ENCODE results near the gene BPHL.
A peak's percentile ranks its signal among the peaks of the same experiment; 100 is the strongest.
"Not testable (repeated sequence)": the region's sequence is repeated elsewhere in the genome, so short reads cannot be mapped to it uniquely, and the experiment has no call there.

BPHL gene

DNA sequence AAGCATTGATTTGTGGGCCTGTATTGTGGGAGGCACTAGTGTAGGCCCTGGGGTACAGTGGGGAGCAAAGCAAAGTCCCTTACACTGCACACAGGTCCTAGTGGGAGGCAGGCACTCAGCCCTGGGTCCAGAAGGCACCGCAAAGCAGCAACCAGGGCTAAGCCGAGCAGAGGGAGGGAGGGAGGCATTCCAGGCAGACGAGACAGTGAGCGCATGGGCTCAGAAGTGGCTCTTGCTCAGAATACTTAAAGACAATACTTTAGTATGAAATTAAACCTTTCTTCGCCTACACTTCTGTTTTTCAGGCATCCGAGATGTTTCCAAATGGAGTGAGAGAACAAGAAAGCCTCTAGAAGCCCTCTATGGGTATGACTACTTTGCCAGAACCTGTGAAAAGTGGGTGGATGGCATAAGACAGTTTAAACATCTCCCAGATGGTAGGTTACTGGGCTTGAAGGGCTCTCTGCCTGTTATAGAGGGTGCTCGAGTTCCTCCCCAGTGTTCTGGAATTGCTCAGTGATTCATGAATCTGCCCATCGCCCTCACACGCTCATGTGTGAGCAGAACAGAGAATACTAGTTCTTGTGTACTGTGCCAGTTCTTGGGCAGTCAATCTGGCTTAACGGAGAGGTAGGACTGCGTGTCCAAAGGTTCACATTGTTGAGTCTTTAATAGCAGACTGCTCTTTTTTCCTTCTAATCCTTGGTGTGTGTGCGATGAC, 18.7 kb downstream of the BPHL start:
- H3K4me1 ChIP-seq (ENCODE audit: control insufficient read depth, insufficient read depth, low read length, unreplicated experiment): peaks cover 30% of the 10 kb centered on the region
- no peaks in the 10 kb centered on the region for H3K27me3 ChIP-seq (ENCODE audit: insufficient read depth, low read length)
- H3K36me3 ChIP-seq (ENCODE audit: insufficient read depth, low read length): peaks cover 14% of the 10 kb centered on the region; the same call in 1 of the 2 replicates
- H2AFZ ChIP-seq (ENCODE audit: low read length, unreplicated experiment): no peak overlapping the region
- no peaks in the 10 kb centered on the region for H3K79me2 ChIP-seq (ENCODE audit: control insufficient read depth, insufficient read depth, low read length, unreplicated experiment)
- H3K27ac ChIP-seq (ENCODE audit: low read depth, low read length): peak overlapping the region; percentile 68; the same call in 1 of the 2 replicates
- no peak overlapping the region for H3K4me3 ChIP-seq (ENCODE audit: low read depth, low read length)

DNA sequence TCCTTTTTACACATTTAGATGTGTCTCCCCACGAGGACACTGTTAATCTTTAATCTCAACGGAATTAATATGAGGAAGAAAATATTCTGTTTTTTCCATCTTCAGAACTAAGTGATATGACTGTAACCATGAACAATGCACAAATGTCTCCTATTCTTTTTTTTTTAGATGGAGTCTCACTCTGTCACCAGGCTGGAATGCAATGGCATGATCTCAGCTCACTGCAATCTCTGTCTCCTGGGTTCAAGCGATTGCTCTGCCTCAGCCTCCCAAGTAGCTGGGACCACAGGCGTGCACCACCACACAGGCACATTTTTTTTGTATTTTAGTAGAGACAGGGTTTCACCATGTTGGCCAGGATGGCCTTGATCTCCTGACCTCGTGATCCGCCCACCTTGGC, 19.4 kb downstream of the BPHL start:
- not testable (repeated sequence) for H3K4me3 ChIP-seq (ENCODE audit: low read depth, low read length); H3K27me3 ChIP-seq (ENCODE audit: insufficient read depth, low read length); H2AFZ ChIP-seq (ENCODE audit: low read length, unreplicated experiment); H3K79me2 ChIP-seq (ENCODE audit: control insufficient read depth, insufficient read depth, low read length, unreplicated experiment)
- H3K4me1 ChIP-seq (ENCODE audit: control insufficient read depth, insufficient read depth, low read length, unreplicated experiment): peaks cover 30% of the 10 kb centered on the region
- peaks cover 14% of the 10 kb centered on the region; the same call in 1 of the 2 replicates for H3K36me3 ChIP-seq (ENCODE audit: insufficient read depth, low read length)
- peak overlapping the region; percentile 68 for H3K27ac ChIP-seq (ENCODE audit: low read depth, low read length)

DNA sequence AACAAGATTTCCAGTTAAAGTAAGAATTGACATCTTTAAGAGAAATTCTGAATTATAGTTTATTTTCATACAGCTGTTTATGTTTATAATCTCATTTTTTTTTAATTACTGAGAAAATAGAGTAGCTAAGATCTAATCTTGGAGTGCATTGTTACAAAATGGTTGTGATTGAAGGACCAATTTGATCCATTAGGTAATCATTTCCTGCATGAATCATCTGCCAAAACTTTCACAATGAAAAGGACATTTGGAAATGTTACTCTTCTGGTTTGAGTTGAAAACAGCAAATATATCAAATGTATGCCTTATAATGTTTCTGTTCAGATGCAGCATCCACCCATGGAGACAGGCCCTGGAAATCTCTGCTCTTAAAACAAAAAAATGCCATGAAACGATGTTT, 19.8 kb downstream of the BPHL start:
- Histone ChIP-seq H2AFZ (ENCODE audit: low read length, unreplicated experiment) (peak overlapping the region; percentile 7), H3K79me2 (ENCODE audit: control insufficient read depth, insufficient read depth, low read length, unreplicated experiment) (no peaks in the 10 kb centered on the region), H3K27me3 (ENCODE audit: insufficient read depth, low read length) (no peaks in the 10 kb centered on the region), H3K4me1 (ENCODE audit: control insufficient read depth, insufficient read depth, low read length, unreplicated experiment) (peaks cover 30% of the 10 kb centered on the region), H3K4me3 (ENCODE audit: low read depth, low read length) (peak overlapping the region; percentile 31; the same call in 1 of the 2 replicates), H3K36me3 (ENCODE audit: insufficient read depth, low read length) (peaks cover 14% of the 10 kb centered on the region; the same call in 1 of the 2 replicates), H3K27ac (ENCODE audit: low read depth, low read length) (peak overlapping the region; percentile 68)

DNA sequence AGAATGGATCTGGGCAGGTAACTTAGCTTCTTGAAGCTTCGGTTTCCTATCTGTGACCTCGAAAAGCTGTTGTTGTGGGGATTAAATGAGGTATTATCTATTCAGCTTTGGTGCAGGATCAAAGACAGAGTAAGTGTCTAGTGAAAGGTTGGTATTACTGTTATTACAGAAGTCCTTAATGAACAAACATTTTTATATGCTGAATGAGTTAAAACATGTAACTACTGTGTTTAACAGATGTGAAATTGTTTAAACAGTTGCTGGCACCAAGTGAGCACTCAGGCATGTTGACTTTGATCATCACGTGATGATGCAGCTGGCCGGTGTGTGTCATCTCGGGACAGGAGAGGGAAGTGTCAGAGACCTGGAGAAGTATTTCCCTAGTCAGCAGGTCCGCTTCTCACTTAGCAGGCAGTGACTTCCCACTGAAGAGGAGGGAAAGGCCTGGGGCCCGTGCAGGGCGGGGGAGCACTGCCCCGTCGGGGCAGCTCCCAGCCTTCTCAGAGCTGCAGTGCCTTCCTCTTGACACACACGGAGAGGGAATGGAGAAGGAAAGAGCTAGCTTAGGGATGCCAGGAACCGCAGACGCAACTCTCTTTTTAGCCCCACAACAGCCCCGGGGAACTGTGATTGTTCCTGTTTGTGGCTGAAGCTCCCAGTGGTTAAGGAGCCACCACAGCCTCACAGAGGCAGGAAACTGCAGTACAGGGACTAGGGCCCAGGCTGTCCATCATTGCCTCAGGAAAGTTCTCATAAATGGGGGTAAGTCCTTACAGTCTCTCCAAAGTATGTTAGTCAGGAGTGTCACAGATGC, 20.8 kb downstream of the BPHL start:
- H3K4me1 ChIP-seq (ENCODE audit: control insufficient read depth, insufficient read depth, low read length, unreplicated experiment): peaks cover 30% of the 10 kb centered on the region
- H3K4me3 ChIP-seq (ENCODE audit: low read depth, low read length): no peak overlapping the region
- peak overlapping the region; percentile 7 for H2AFZ ChIP-seq (ENCODE audit: low read length, unreplicated experiment)
- H3K79me2 ChIP-seq (ENCODE audit: control insufficient read depth, insufficient read depth, low read length, unreplicated experiment): no peaks in the 10 kb centered on the region
- no peaks in the 10 kb centered on the region for H3K27me3 ChIP-seq (ENCODE audit: insufficient read depth, low read length)
- peaks cover 14% of the 10 kb centered on the region; the same call in 1 of the 2 replicates for H3K36me3 ChIP-seq (ENCODE audit: insufficient read depth, low read length)
- H3K27ac ChIP-seq (ENCODE audit: low read depth, low read length): peak overlapping the region; percentile 68

DNA sequence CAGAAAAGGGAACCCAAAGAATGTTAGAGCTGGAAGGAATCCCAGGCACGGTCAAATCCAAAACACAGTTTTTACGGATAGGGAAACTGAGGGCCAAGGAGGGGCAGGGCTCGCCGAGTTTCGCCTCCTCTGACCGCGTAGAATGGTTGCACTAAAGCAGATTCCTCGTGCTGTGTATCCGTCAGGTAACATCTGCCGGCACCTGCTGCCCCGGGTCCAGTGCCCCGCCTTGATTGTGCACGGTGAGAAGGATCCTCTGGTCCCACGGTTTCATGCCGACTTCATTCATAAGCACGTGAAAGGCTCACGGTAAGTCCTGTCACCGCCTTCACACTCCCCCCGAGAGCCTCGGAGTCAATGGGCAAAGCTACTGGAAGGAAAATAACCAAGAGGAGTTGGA, 21.7 kb downstream of the BPHL start:
- H3K79me2 ChIP-seq (ENCODE audit: control insufficient read depth, insufficient read depth, low read length, unreplicated experiment): no peaks in the 10 kb centered on the region
- peaks cover 30% of the 10 kb centered on the region for H3K4me1 ChIP-seq (ENCODE audit: control insufficient read depth, insufficient read depth, low read length, unreplicated experiment)
- no peaks in the 10 kb centered on the region for H3K27me3 ChIP-seq (ENCODE audit: insufficient read depth, low read length)
- H2AFZ ChIP-seq (ENCODE audit: low read length, unreplicated experiment): no peak overlapping the region
- peaks cover 14% of the 10 kb centered on the region; the same call in 1 of the 2 replicates for H3K36me3 ChIP-seq (ENCODE audit: insufficient read depth, low read length)
- H3K27ac ChIP-seq (ENCODE audit: low read depth, low read length): no peak overlapping the region
- H3K4me3 ChIP-seq (ENCODE audit: low read depth, low read length): no peak overlapping the region

DNA sequence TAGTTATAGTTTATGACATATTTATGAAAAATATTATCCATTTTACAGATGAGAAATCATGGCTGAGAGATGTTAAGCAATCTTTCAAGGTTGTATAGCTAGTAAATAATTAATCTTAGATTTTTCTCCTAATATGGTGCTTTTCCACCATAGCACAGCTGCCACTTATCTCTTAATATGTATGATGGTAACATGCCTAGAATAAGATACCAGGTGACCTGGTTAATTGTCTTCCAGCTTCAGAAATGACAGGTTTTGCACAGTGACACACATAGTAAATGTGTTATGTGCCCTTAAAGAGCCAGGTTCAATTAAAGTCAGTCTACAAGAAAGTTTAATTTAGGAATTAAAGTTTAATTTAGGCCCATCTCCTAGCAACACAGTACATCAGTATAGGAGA, 24.0 kb downstream of the BPHL start:
- Histone ChIP-seq H3K79me2 (ENCODE audit: control insufficient read depth, insufficient read depth, low read length, unreplicated experiment) (no peaks in the 10 kb centered on the region), H3K27me3 (ENCODE audit: insufficient read depth, low read length) (no peaks in the 10 kb centered on the region), H2AFZ (ENCODE audit: low read length, unreplicated experiment) (no peak overlapping the region), H3K27ac (ENCODE audit: low read depth, low read length) (no peak overlapping the region), H3K36me3 (ENCODE audit: insufficient read depth, low read length) (peaks cover 13% of the 10 kb centered on the region; the same call in 1 of the 2 replicates), H3K4me3 (ENCODE audit: low read depth, low read length) (no peak overlapping the region), H3K4me1 (ENCODE audit: control insufficient read depth, insufficient read depth, low read length, unreplicated experiment) (peaks cover 20% of the 10 kb centered on the region)

- H3K27me3 ChIP-seq (ENCODE audit: insufficient read depth, low read length): no peaks in the 10 kb centered on the region
- peaks cover 16% of the 10 kb centered on the region for H3K4me1 ChIP-seq (ENCODE audit: control insufficient read depth, insufficient read depth, low read length, unreplicated experiment)
- no peaks in the 10 kb centered on the region for H3K79me2 ChIP-seq (ENCODE audit: control insufficient read depth, insufficient read depth, low read length, unreplicated experiment)
- no peak overlapping the region for H3K27ac ChIP-seq (ENCODE audit: low read depth, low read length)
- H3K36me3 ChIP-seq (ENCODE audit: insufficient read depth, low read length): peaks cover 10% of the 10 kb centered on the region; the same call in 1 of the 2 replicates
- no peak overlapping the region for H2AFZ ChIP-seq (ENCODE audit: low read length, unreplicated experiment)
- H3K4me3 ChIP-seq (ENCODE audit: low read depth, low read length): no peak overlapping the region
Observed at GRCh38 chr6:3143158-3143557, 24.6 kb downstream of the BPHL start.

- H2AFZ ChIP-seq (ENCODE audit: low read length, unreplicated experiment): no peak overlapping the region
- H3K4me3 ChIP-seq (ENCODE audit: low read depth, low read length): no peak overlapping the region
- no peaks in the 10 kb centered on the region for H3K79me2 ChIP-seq (ENCODE audit: control insufficient read depth, insufficient read depth, low read length, unreplicated experiment)
- H3K4me1 ChIP-seq (ENCODE audit: control insufficient read depth, insufficient read depth, low read length, unreplicated experiment): peaks cover 1% of the 10 kb centered on the region
- no peak overlapping the region for H3K27ac ChIP-seq (ENCODE audit: low read depth, low read length)
- no peaks in the 10 kb centered on the region for H3K27me3 ChIP-seq (ENCODE audit: insufficient read depth, low read length)
- H3K36me3 ChIP-seq (ENCODE audit: insufficient read depth, low read length): peaks cover 10% of the 10 kb centered on the region; the same call in 1 of the 2 replicates
Observed at GRCh38 chr6:3144571-3144970, 26.1 kb downstream of the BPHL start.

- Histone ChIP-seq H3K27ac (ENCODE audit: low read depth, low read length) (no peak overlapping the region), H3K36me3 (ENCODE audit: insufficient read depth, low read length) (peaks cover 7% of the 10 kb centered on the region; the same call in 1 of the 2 replicates), H3K4me3 (ENCODE audit: low read depth, low read length) (no peak overlapping the region)
Observed at GRCh38 chr6:3147914-3148757, 29.6 kb downstream of the BPHL start.

GRCh38 chr6:3151691-3152090, 33.2 kb downstream of the BPHL start:
- H2AFZ ChIP-seq (ENCODE audit: low read length, unreplicated experiment): no peak overlapping the region
- H3K4me1 ChIP-seq (ENCODE audit: control insufficient read depth, insufficient read depth, low read length, unreplicated experiment): no peaks in the 10 kb centered on the region
- H3K27ac ChIP-seq (ENCODE audit: low read depth, low read length): no peak overlapping the region
- H3K36me3 ChIP-seq (ENCODE audit: insufficient read depth, low read length): peaks cover 15% of the 10 kb centered on the region
- H3K4me3 ChIP-seq (ENCODE audit: low read depth, low read length): no peak overlapping the region
- peaks cover 1% of the 10 kb centered on the region for H3K79me2 ChIP-seq (ENCODE audit: control insufficient read depth, insufficient read depth, low read length, unreplicated experiment)
- no peaks in the 10 kb centered on the region for H3K27me3 ChIP-seq (ENCODE audit: insufficient read depth, low read length)

More at GRCh38 chr6:3147914-3148757, 29.6 kb downstream of the BPHL start:
- no peaks in the 10 kb centered on the region for H3K4me1 ChIP-seq (ENCODE audit: control insufficient read depth, insufficient read depth, low read length, unreplicated experiment)
- no peaks in the 10 kb centered on the region for H3K79me2 ChIP-seq (ENCODE audit: control insufficient read depth, insufficient read depth, low read length, unreplicated experiment)
- H2AFZ ChIP-seq (ENCODE audit: low read length, unreplicated experiment): no peak overlapping the region
- H3K27me3 ChIP-seq (ENCODE audit: insufficient read depth, low read length): no peaks in the 10 kb centered on the region

All from ACC112 (cell line).